Esophagus squamous epithelium (tissue), 4 donors: ENCODE results near the gene MTFR1L.

ENCODE experiments used
- CTCF ChIP-seq, 6 experiments: fragments of 450-650 bp in 4 of 6; fragments of 200-600 bp in 2 of 6; sonication (generic) in 2 of 6; IDR thresholded peaks; one replicate each; pipeline ENCODE4 v1.5.1; 2016 to 2019; ENCODE audit warnings: antibody characterized with exemption in 6 of 6, mild to moderate bottlenecking in 4 of 6, moderate library complexity in 4 of 6
- POLR2A ChIP-seq, 4 donors: fragments of 450-650 bp; IDR thresholded peaks; one replicate each; pipeline ENCODE4 v1.6.1; 2017; ENCODE audit warnings: antibody characterized with exemption in 4 of 4, mild to moderate bottlenecking in 4 of 4, moderate library complexity in 3 of 4

- no peak for TF ChIP-seq POLR2A (IDR thresholded peaks at IDR 0.05)
- no peak for TF ChIP-seq CTCF (IDR thresholded peaks at IDR 0.05)
These were observed 8.7 kb downstream of the MTFR1L start for GRCh38 chr1:25828491-25828890.
